ENCODE data around the gene RSPH3. TPM values are rescaled to one million over a fixed set of nuclear protein-coding genes. Genes with fewer than 3 reads are reported as not detected.

The RSPH3 gene
- total and polyA plus RNA-seq, 2 of the 8 experiments (the other 6 are each of a cell fraction or from before 2014, with no cell fraction given) = 0.60 to 2.7 TPM

GRCh38 chr6:158955255-158955654, 44.7 kb downstream of the RSPH3 start (continued):
- TF ChIP-seq, protein P1, sequence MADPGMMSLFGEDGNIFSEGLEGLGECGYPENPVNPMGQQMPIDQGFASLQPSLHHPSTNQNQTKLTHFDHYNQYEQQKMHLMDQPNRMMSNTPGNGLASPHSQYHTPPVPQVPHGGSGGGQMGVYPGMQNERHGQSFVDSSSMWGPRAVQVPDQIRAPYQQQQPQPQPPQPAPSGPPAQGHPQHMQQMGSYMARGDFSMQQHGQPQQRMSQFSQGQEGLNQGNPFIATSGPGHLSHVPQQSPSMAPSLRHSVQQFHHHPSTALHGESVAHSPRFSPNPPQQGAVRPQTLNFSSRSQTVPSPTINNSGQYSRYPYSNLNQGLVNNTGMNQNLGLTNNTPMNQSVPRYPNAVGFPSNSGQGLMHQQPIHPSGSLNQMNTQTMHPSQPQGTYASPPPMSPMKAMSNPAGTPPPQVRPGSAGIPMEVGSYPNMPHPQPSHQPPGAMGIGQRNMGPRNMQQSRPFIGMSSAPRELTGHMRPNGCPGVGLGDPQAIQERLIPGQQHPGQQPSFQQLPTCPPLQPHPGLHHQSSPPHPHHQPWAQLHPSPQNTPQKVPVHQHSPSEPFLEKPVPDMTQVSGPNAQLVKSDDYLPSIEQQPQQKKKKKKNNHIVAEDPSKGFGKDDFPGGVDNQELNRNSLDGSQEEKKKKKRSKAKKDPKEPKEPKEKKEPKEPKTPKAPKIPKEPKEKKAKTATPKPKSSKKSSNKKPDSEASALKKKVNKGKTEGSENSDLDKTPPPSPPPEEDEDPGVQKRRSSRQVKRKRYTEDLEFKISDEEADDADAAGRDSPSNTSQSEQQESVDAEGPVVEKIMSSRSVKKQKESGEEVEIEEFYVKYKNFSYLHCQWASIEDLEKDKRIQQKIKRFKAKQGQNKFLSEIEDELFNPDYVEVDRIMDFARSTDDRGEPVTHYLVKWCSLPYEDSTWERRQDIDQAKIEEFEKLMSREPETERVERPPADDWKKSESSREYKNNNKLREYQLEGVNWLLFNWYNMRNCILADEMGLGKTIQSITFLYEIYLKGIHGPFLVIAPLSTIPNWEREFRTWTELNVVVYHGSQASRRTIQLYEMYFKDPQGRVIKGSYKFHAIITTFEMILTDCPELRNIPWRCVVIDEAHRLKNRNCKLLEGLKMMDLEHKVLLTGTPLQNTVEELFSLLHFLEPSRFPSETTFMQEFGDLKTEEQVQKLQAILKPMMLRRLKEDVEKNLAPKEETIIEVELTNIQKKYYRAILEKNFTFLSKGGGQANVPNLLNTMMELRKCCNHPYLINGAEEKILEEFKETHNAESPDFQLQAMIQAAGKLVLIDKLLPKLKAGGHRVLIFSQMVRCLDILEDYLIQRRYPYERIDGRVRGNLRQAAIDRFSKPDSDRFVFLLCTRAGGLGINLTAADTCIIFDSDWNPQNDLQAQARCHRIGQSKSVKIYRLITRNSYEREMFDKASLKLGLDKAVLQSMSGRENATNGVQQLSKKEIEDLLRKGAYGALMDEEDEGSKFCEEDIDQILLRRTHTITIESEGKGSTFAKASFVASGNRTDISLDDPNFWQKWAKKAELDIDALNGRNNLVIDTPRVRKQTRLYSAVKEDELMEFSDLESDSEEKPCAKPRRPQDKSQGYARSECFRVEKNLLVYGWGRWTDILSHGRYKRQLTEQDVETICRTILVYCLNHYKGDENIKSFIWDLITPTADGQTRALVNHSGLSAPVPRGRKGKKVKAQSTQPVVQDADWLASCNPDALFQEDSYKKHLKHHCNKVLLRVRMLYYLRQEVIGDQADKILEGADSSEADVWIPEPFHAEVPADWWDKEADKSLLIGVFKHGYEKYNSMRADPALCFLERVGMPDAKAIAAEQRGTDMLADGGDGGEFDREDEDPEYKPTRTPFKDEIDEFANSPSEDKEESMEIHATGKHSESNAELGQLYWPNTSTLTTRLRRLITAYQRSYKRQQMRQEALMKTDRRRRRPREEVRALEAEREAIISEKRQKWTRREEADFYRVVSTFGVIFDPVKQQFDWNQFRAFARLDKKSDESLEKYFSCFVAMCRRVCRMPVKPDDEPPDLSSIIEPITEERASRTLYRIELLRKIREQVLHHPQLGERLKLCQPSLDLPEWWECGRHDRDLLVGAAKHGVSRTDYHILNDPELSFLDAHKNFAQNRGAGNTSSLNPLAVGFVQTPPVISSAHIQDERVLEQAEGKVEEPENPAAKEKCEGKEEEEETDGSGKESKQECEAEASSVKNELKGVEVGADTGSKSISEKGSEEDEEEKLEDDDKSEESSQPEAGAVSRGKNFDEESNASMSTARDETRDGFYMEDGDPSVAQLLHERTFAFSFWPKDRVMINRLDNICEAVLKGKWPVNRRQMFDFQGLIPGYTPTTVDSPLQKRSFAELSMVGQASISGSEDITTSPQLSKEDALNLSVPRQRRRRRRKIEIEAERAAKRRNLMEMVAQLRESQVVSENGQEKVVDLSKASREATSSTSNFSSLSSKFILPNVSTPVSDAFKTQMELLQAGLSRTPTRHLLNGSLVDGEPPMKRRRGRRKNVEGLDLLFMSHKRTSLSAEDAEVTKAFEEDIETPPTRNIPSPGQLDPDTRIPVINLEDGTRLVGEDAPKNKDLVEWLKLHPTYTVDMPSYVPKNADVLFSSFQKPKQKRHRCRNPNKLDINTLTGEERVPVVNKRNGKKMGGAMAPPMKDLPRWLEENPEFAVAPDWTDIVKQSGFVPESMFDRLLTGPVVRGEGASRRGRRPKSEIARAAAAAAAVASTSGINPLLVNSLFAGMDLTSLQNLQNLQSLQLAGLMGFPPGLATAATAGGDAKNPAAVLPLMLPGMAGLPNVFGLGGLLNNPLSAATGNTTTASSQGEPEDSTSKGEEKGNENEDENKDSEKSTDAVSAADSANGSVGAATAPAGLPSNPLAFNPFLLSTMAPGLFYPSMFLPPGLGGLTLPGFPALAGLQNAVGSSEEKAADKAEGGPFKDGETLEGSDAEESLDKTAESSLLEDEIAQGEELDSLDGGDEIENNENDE (IDR thresholded peaks at IDR 0.05; ENCODE audit: insufficient replicate concordance, low read length) = no peak
- TF ChIP-seq KDM4A (IDR thresholded peaks at IDR 0.05; ENCODE audit: low read depth, low read length, severe bottlenecking) = no peak
- TF ChIP-seq SP2 (IDR thresholded peaks at IDR 0.05; ENCODE audit: low read length) = no peak
- no peak for TF ChIP-seq SUZ12 (IDR thresholded peaks at IDR 0.05; ENCODE audit: low read length)
- no peak for TF ChIP-seq ASH2L (IDR thresholded peaks at IDR 0.05; ENCODE audit: low read length)
- TF ChIP-seq POLR2AphosphoS5 (IDR thresholded peaks at IDR 0.05; ENCODE audit: low read depth, low read length) = no peak
- no peak for TF ChIP-seq GTF2F1 (IDR thresholded peaks at IDR 0.05; ENCODE audit: borderline replicate concordance, low read depth, low read length)
- no peak for TF ChIP-seq CREB1 (IDR thresholded peaks at IDR 0.05)
- TF ChIP-seq RFX5 (IDR thresholded peaks at IDR 0.05; ENCODE audit: borderline replicate concordance, low read depth, low read length) = no peak
- no peak for TF ChIP-seq RNF2 (IDR thresholded peaks at IDR 0.05; ENCODE audit: borderline replicate concordance, low read depth, low read length, missing control alignments, poor library complexity, severe bottlenecking)
- TF ChIP-seq, protein P2, sequence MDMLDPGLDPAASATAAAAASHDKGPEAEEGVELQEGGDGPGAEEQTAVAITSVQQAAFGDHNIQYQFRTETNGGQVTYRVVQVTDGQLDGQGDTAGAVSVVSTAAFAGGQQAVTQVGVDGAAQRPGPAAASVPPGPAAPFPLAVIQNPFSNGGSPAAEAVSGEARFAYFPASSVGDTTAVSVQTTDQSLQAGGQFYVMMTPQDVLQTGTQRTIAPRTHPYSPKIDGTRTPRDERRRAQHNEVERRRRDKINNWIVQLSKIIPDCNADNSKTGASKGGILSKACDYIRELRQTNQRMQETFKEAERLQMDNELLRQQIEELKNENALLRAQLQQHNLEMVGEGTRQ (IDR thresholded peaks at IDR 0.05; ENCODE audit: low read length) = no peak

Data from H1 (cell line).